ENCODE data around the gene UBALD2.

DNA sequence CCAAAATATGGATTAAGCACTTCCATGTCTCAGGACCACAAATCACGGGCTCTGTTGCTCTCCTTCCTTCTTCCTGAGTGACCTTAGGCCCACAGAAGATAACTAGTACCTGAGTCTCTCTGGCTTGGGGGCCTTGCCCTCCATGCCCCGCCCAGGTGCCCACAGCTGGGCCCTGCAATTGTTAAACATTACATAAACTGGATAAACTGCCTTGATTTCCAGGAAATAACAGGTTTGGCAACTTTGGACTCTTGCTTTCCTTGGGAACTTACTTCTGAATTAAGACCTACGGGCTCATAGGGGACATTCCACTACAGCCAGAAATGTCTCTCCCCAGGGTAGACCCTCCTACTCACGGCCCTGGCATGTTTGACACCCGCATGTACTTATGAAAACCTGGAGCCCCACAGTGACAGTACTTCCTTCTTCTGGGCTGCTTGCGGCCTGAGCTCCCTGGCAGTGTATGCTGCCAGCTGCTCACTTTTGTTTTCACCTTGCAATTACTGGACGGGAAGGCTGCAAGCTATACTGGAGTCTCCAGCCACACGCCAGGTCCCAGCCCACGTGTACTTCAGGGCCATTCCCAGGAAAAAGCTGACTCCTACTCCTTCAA lies 2.3 kb upstream of the UBALD2 start:
- TF ChIP-seq, protein P1, sequence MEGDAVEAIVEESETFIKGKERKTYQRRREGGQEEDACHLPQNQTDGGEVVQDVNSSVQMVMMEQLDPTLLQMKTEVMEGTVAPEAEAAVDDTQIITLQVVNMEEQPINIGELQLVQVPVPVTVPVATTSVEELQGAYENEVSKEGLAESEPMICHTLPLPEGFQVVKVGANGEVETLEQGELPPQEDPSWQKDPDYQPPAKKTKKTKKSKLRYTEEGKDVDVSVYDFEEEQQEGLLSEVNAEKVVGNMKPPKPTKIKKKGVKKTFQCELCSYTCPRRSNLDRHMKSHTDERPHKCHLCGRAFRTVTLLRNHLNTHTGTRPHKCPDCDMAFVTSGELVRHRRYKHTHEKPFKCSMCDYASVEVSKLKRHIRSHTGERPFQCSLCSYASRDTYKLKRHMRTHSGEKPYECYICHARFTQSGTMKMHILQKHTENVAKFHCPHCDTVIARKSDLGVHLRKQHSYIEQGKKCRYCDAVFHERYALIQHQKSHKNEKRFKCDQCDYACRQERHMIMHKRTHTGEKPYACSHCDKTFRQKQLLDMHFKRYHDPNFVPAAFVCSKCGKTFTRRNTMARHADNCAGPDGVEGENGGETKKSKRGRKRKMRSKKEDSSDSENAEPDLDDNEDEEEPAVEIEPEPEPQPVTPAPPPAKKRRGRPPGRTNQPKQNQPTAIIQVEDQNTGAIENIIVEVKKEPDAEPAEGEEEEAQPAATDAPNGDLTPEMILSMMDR (IDR thresholded peaks at IDR 0.05): no peak
- TF ChIP-seq POLR2A (IDR thresholded peaks at IDR 0.05): peak in 1 of 4 donors; percentile 29
- peak in 1 of 3 donors; percentile 49 for TF ChIP-seq POLR2AphosphoS5 (IDR thresholded peaks at IDR 0.05)
